Lower leg skin (tissue), 3 donors: ENCODE measurements around the gene AP3B1.

Experiments
- CTCF ChIP-seq, 3 donors: fragments of 450-650 bp; IDR thresholded peaks; one replicate each; pipeline ENCODE4 v1.5.1; 2016; ENCODE audit warnings: antibody characterized with exemption in 3 of 3, mild to moderate bottlenecking in 3 of 3, moderate library complexity in 2 of 3
- POLR2A ChIP-seq, 2 donors: fragments of 450-650 bp; IDR thresholded peaks; one replicate each; pipeline ENCODE4 v1.6.1; 2016 to 2017; ENCODE audit warnings: antibody characterized with exemption in 2 of 2, mild to moderate bottlenecking in 1 of 2, moderate library complexity in 1 of 2

GRCh38 chr5:77957931-77958521, 336.5 kb downstream of the AP3B1 start:
- no peak for TF ChIP-seq POLR2A (IDR thresholded peaks at IDR 0.05)
- no peak for TF ChIP-seq CTCF (IDR thresholded peaks at IDR 0.05)
